Mammary epithelial cell (primary cell): ENCODE data around the gene DNAJB6.

Source experiments
- EZH2 ChIP-seq: IDR thresholded peaks from 2 replicates; pipeline ENCODE4 v1.6.1; 2012; ENCODE audit warnings: low read length, inconsistent platforms, borderline replicate concordance
- TF ChIP-seq, protein P1 (sequence below), 2 donors: IDR thresholded peaks in 1 of 2; conservative IDR thresholded peaks in 1 of 2; 2 replicates each; pipeline ENCODE4 v1.5.1; 2011 to 2012; ENCODE audit warnings: inconsistent platforms in 2 of 2, low read length in 2 of 2, mild to moderate bottlenecking in 2 of 2, control low read depth in 1 of 2, low read depth in 1 of 2; ENCODE audit not compliant: insufficient read depth in 1 of 2; ENCODE audit errors: extremely low read depth in 1 of 2

DNA sequence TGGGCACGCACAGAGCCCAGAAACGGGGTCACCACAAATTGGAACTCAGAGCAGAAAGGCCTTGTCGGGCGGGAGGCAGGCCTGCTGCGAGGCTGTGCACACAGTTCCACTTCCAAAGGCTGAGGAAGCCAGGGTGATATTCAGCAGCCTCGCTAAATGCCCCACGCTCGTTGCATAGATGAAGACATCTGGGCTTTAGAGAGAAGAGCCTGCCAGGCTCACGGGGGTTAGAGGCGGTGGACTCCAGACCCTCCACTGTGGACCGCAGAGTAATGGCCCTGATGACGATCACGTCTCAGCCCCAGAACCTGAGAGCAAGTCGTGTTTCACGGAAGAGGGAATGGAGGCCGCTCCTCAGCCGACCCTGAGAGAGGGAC, 104.2 kb downstream of the DNAJB6 start:
- TF ChIP-seq, protein P1, sequence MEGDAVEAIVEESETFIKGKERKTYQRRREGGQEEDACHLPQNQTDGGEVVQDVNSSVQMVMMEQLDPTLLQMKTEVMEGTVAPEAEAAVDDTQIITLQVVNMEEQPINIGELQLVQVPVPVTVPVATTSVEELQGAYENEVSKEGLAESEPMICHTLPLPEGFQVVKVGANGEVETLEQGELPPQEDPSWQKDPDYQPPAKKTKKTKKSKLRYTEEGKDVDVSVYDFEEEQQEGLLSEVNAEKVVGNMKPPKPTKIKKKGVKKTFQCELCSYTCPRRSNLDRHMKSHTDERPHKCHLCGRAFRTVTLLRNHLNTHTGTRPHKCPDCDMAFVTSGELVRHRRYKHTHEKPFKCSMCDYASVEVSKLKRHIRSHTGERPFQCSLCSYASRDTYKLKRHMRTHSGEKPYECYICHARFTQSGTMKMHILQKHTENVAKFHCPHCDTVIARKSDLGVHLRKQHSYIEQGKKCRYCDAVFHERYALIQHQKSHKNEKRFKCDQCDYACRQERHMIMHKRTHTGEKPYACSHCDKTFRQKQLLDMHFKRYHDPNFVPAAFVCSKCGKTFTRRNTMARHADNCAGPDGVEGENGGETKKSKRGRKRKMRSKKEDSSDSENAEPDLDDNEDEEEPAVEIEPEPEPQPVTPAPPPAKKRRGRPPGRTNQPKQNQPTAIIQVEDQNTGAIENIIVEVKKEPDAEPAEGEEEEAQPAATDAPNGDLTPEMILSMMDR (conservative IDR thresholded peaks at IDR 0.05 in 1 of 2, IDR thresholded peaks at IDR 0.05 in 1 of 2; ENCODE audit: extremely low read depth in 1 of 2, insufficient read depth in 1 of 2, low read depth in 1 of 2, low read length in 2 of 2): no peak
- no peak for TF ChIP-seq EZH2
